ENCODE data around the gene STAG3. TPM values are rescaled to one million over a fixed set of nuclear protein-coding genes. Genes with fewer than 3 reads are reported as not detected.

STAG3 gene
- total and polyA plus RNA-seq, 9 of the 15 experiments (the other 6 are each of a cell fraction or from before 2014, with no cell fraction given) = 0.54 to 2.5 (median 1.7) TPM

GRCh38 chr7:100158229-100159098, 19.3 kb upstream of the STAG3 start, which contains the start of gene TRAPPC14 (continued):
- no peak for TF ChIP-seq CHD7 (IDR thresholded peaks at IDR 0.05; ENCODE audit: low read depth, low read length)
- peak; percentile 91 to 97 for TF ChIP-seq MAZ (CRISPR knock-in tag; conservative IDR thresholded peaks at IDR 0.05 in 1 of 2, IDR thresholded peaks at IDR 0.05 in 1 of 2)
- TF ChIP-seq NBN (IDR thresholded peaks at IDR 0.05; ENCODE audit: low read depth) = peak; percentile 77
- TF ChIP-seq FOXK2 (conservative IDR thresholded peaks at IDR 0.05 in 1 of 2, IDR thresholded peaks at IDR 0.05 in 1 of 2; ENCODE audit: low read depth in 2 of 2) = peak in 1 of 2 experiments; percentile 43; a peak in 3 of 4 replicates
- peak; percentile 77 for TF ChIP-seq POLR2B (IDR thresholded peaks at IDR 0.05; ENCODE audit: low read depth, partially characterized antibody)
- TF ChIP-seq TCF3 (CRISPR knock-in tag; IDR thresholded peaks at IDR 0.05) = peak; percentile 35; the same call in 1 of the 2 replicates
- peak; percentile 12; the same call in 1 of the 2 replicates for TF ChIP-seq ZBTB33 (CRISPR knock-in tag; IDR thresholded peaks at IDR 0.05)
- no peak for TF ChIP-seq NELFE (IDR thresholded peaks at IDR 0.05; ENCODE audit: insufficient read depth, insufficient read length)
- no peak for TF ChIP-seq ZBTB8A (IDR thresholded peaks at IDR 0.05; ENCODE audit: partially characterized antibody)
- TF ChIP-seq JUN (IDR thresholded peaks at IDR 0.05; ENCODE audit: borderline replicate concordance, low read depth, low read length) = 0 out of 2 replicates have a peak, but pooled peaks have one; percentile 19
- no peak for TF ChIP-seq JUN (CRISPR knock-in tag; IDR thresholded peaks at IDR 0.05; ENCODE audit: borderline replicate concordance)
- TF ChIP-seq GTF2E2 (tag; IDR thresholded peaks at IDR 0.05) = peak; percentile 74

Data from K562 (cell line).